Hindlimb muscle (tissue), 1 donor: Measurements from ENCODE around the gene LSM4. TPM values are rescaled to one million over a fixed set of nuclear protein-coding genes. Genes with fewer than 3 reads are reported as not detected.

Source experiments
- DNase-seq: peaks from one replicate; pipeline ENCODE4 v3.0.0-alpha.2; 2013
- polyA plus RNA-seq: library from polyadenylated mRNA; unstranded; fragments of 120-200 nt; gene quantifications from one replicate; pipeline ENCODE4 v1.2.1, GENCODE V29; 2013; ENCODE audit not compliant: insufficient read length

Gene LSM4
- polyA plus RNA-seq, 1 donor: 93.0 TPM

GRCh38 chr19:18310966-18311365 is 11.9 kb downstream of the LSM4 start:
- no peak for DNase-seq

DNA sequence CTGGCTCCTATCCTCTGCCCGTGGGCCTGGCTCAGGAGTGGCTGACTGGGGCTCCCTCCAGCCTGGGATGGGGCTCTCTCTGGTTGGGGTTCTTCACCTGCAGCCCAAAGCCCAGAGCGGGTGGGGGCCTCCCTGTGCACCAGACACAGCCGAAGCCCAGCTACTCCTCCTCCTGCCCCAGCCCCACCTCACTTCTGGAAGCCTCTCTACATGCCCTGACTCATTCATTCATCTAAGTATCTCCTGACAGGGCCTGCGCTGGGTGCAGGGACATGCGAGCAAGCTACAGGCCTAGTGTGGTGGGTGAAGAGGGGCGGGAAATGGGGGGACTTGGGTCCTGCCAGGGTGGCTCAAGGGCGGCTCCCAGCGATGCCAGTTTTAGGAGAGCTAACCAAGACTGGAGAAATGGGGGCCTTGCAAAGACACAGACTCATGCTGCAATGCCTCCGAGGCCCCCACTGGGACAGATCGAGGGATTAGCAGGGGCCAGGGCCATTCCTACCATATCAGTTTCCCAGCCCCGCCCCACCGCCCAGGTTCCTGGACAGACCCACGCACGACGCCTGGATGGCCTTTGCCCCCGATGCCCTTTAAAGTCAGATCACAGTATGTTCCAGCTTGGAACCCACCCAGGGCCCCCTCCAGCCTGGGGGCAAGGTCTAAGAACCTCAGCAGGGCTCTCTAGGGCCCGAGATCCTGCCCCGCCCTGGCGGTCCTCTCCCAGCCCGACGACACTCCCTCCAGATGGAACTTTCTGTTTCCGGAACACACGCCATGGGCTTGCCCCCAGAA is 12.6 kb downstream of the LSM4 start:
- no peak for DNase-seq

DNA sequence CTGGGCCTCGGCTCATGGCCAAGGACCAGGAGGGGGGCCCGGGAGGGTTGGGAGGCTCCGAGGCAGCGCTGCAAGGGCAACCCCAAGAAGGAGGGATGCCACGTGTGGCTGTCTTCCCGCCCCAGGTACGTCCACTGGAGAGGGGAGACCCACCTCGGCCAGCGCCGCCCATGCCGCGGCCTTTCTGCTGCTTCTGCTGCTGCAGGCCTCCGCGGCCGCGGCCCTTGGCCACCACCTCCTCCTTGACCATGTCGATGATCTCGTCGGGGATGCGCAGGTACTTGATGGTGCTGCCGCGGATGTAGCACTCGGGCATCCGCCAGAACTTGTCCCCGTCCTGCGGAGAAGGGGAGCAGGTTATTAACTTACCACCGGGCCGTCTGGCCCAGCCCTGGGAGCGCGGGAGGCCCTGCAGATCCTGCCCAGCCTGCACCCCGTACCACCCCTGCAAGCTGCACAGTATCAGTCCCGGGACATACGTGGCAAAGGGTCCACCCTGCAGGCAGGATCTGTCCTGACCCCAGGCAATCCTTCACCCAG is 13.3 kb downstream of the LSM4 start:
- DNase-seq: no peak

GRCh38 chr19:18308948-18309325 is 13.9 kb downstream of the LSM4 start:
- DNase-seq: no peak

DNA sequence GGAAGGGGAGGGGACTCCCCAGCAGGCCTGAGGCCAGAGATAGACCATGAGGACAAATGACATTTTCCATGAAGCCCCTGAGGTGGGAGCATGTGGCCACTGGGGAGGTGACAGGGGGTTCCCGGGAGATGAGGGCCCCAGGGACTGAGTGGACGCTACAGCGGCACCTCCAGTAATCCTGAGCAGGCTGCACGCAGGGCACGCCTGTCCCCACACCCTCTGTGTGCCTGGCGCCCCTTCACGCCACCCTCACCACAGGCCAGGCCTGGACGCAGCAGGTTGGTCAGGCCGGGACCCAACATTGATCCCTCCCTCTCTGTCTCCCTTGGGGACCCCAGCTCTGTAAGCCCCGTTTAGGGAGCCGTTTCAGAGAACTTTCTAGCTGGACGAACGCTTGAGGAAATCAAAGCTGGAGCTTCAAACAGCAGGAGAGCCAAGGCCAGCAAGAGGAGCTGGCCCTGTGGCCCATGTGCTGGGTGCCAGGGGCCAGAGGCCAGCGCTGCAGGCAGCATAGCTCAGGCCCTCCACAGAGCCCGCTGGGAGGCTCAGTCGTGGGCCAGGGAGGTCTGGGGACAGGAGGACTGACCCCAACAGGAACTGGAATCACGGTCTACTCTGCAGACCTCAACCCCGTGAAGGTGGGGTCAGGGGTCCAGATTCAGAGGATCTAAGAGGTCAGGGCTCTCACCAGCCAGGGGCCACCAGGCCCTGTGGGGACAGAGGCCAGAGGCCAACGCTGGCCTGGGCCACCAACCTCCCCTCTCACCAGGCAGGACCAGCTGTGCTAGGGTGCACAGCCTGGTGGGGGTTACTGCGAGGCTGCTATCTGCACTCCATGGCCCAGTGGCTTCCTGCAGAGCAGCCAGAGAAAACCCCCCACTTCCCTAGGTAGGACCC is 14.6 kb downstream of the LSM4 start:
- DNase-seq: no peak

DNA sequence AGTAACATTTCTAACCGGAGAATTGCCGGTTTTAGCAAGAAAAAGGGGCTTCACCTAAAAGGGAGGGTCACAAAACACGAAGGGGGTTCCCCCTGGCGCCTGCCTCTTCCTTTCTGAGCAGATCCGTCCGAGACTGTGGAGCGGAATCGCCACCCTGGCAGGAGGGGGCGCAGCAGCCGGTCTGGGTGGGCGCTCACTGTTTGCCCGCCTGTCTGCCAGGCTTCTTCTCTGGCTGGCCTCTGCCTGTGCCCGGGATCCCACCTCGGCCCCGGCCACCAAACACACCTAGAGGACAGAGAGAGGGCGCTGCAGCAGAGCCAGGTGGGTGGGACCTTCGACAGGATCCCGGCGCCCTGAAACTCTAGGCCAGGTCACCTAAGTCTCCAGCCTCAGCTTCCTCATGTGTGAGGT is 15.6 kb downstream of the LSM4 start:
- DNase-seq: no peak

- no peak for DNase-seq
These were observed 16.0 kb downstream of the LSM4 start for GRCh38 chr19:18306888-18307260.

DNA sequence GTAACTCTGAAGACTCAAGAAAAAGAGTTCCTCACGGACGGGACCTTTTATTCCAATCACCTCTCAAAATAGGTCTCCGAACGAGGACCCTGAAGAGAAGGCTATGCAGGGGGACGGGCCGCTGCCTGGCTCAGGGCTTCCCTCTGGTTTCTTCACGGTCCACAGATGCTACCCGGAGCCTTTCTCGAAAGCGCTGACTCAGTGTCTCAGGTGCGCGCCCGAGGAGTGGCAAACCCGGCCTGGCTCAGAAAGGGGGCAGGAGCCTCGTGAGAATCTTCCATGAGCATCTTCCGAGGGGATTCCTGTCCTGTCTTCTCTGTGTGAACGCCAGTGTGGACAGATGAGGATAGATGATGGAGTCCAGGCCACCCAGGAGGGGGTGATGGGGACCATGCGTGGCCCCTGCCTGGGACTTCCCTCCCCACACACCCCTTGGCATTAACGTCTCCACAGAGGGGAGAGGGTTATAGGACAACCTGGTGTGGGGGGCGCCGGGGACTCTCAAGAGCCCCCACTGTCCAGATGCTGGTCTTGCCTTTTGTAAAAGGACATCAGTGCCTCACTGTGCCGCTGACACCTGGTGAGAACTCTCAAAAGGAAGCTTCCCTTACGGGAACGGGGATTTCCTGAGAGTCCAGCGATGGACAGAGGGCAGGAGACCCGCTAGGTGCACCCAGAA is 16.5 kb downstream of the LSM4 start:
- no peak for DNase-seq

DNA sequence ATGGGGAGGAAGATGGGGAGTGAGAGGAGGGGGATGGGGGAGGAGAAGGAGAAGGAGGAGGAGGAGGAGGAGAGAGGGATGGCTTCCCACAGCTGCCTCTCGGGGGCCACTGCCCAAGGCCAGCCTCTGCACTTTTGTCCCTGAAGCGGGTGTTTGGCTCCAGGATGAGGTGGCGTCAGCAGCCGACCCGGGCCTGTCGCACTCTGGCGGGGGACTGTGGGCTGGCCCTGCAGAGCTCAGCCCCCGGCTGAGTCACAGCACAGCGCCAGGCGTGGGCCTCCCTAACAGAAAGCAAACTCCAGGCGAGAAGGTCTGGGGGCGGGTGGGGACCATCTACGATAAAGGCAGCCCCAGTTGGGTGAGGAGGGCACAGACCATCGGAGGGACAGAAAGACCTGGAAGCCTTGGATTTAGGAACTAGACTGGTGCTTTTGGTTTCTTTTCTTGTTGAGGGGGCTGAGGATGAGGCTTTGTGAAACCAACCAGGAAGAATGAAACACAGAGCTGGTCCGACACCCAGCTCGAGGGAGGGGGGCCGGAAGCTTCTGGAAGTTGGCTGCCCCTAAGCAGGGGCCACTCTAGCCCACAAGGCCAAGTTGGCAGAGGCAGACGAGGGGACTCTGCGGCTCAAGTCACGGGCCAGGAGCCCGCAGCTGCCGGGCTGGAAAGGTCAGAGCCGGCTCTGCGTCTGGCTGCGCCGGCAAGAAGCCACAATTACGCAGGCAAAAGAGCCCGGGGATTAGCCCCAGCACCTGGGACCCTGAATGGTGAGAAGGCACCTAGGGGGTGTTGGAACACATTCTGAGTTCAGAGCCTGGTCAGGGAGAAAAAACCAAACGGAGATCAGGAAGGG is 18.2 kb downstream of the LSM4 start:
- peak; percentile 87 for DNase-seq

DNA sequence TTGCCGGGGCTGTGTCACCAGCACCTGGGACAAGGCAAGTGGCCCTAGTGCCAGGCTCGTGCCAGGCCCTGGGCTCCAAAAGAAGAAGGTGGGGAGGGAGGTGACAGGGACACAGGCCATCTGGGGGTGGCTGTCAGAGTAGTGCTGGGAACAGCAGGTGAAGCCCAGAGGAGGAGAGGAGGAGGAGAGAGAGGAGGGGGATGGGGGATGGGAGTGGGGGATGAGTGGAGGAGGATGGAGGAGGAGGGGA is 18.7 kb downstream of the LSM4 start:
- DNase-seq: no peak

DNA sequence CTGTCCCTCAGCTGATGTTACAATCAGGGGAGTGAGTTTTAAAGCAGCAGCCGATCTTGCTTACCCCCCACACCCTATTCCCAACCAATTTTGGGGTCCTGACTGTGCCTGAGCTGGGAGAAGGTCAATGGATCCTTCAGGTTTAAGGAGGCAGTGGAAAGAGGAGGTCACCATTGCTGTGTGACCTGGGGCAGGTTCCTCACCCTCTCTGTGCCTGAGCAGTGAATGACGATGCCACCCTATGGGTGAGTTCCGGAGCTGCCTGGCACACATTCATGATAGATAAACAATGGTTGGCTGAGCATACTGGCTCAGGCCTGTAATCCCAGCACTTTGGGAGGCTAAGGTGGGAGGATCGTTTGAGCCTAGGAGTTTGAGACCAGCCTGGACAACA is 21.2 kb downstream of the LSM4 start:
- DNase-seq: no peak

- DNase-seq: no peak
These were observed 21.8 kb downstream of the LSM4 start for GRCh38 chr19:18300930-18301717.

DNA sequence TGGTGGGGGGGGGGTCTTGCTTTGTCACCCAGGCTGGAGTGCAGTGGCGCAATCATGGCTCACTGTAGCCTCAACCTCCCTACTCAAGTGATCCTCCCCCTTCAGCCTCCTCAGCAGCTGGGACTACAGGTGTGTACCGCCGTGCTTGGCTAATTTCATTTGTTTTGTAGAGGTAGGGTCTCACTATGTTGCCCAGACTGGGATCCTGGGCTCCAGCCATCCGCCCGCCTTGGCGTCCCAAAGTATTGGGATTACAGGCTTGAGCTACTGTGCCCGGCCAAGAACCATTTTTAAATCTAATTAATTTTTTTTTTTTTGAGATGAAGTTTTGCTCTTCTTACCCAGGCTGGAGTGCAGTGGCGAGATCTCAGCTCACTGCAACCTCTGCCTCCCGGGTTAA is 23.2 kb downstream of the LSM4 start:
- DNase-seq: no peak

GRCh38 chr19:18298601-18299000 is 24.3 kb downstream of the LSM4 start:
- no peak for DNase-seq

- no peak for DNase-seq
These were observed 25.6 kb downstream of the LSM4 start for GRCh38 chr19:18297308-18297707.

DNA sequence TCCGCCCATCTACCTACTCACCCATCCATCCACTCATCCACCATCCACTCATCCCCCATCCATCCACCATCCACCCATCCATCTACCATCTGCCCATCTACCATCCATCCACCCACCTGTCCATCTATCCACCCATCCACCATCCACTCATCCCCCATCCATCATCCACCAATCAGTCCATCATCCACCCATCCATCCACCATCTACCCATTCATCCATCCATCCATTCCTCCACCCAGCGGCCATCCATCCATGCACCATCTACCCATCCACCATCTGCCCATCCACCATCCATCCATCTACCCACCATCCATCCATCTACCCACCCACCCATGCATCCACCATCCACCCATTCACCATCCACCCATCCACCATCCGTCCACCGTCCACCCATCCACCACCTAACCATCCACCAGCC is 27.8 kb downstream of the LSM4 start:
- no peak for DNase-seq

DNA sequence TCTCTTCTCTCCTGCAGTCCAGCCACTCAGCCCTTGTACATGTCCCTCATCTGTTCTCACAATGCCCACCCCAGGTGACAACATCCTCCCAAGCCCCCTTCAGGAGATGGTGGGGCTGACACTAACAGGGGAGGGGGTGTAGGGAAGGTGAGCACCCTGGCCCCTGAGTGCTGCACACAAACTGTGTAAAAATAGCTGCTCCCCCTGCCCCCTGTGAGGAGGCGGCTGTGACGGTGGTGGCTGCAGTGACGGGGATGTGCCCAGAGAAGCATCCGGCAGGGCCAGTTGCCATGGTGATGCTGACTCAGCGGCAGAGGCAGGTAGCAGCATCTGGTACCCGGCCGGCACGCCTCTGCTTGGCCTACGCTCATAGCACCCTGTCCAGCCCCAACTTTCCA is 28.4 kb downstream of the LSM4 start:
- DNase-seq: no peak

GRCh38 chr19:18293642-18294466 is 29.0 kb downstream of the LSM4 start:
- DNase-seq: no peak

GRCh38 chr19:18292810-18293641 is 29.9 kb downstream of the LSM4 start:
- DNase-seq: peak; percentile 89

DNA sequence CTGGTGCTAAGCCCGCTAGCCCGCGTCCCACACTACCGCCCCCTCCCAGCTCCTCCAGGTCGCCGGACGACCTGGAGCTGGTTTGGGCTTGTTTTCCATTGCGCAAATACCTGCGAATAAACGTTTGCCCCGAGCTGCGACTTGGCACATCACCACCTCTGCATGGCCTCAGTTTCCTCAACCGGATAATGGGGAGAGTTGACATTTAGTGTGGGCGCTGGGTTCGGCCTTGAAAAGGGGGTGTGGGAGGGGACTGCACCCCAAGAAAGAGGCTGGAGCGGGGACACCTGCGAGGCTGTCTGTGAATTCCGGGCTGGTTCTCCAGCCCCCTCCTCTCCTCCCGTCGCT is 30.4 kb downstream of the LSM4 start:
- no peak for DNase-seq
